HL-60 (cell line): Measurements from ENCODE around the gene VSTM2B.

ENCODE experiments used
- POLR2AphosphoS5 ChIP-seq: IDR thresholded peaks from 2 replicates; pipeline ENCODE4 v1.6.1; 2012; ENCODE audit warnings: low read depth
- TF ChIP-seq, protein P1 (sequence below): IDR thresholded peaks from one replicate; pipeline ENCODE4 v1.5.1; 2011; ENCODE audit warnings: low read length, control low read depth, inconsistent platforms; ENCODE audit not compliant: insufficient read depth
- TF ChIP-seq, protein P2 (sequence below): IDR thresholded peaks from 2 replicates; pipeline ENCODE4 v1.6.1; 2012; ENCODE audit warnings: low read depth; ENCODE audit not compliant: insufficient replicate concordance

DNA sequence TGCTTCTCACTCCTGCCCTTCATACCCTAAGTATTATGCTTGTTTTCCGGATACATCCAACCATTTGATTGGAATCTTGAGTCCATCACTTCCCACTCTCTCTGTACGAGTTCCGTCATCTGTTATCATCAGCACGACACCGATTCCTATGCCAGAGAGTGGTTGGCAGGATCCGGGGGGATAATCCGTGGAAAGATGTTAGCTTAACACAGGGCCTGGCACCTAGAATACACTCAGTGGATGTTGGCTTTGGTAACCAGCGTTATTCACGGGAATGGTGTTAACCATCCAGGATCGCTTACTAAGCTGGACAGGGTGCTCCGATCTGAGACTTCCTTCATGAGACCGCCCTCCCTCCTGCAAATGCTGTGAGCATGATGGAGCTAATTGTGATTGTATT is 12.4 kb downstream of the VSTM2B start:
- TF ChIP-seq, protein P1, sequence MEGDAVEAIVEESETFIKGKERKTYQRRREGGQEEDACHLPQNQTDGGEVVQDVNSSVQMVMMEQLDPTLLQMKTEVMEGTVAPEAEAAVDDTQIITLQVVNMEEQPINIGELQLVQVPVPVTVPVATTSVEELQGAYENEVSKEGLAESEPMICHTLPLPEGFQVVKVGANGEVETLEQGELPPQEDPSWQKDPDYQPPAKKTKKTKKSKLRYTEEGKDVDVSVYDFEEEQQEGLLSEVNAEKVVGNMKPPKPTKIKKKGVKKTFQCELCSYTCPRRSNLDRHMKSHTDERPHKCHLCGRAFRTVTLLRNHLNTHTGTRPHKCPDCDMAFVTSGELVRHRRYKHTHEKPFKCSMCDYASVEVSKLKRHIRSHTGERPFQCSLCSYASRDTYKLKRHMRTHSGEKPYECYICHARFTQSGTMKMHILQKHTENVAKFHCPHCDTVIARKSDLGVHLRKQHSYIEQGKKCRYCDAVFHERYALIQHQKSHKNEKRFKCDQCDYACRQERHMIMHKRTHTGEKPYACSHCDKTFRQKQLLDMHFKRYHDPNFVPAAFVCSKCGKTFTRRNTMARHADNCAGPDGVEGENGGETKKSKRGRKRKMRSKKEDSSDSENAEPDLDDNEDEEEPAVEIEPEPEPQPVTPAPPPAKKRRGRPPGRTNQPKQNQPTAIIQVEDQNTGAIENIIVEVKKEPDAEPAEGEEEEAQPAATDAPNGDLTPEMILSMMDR: no peak
- TF ChIP-seq, protein P2, sequence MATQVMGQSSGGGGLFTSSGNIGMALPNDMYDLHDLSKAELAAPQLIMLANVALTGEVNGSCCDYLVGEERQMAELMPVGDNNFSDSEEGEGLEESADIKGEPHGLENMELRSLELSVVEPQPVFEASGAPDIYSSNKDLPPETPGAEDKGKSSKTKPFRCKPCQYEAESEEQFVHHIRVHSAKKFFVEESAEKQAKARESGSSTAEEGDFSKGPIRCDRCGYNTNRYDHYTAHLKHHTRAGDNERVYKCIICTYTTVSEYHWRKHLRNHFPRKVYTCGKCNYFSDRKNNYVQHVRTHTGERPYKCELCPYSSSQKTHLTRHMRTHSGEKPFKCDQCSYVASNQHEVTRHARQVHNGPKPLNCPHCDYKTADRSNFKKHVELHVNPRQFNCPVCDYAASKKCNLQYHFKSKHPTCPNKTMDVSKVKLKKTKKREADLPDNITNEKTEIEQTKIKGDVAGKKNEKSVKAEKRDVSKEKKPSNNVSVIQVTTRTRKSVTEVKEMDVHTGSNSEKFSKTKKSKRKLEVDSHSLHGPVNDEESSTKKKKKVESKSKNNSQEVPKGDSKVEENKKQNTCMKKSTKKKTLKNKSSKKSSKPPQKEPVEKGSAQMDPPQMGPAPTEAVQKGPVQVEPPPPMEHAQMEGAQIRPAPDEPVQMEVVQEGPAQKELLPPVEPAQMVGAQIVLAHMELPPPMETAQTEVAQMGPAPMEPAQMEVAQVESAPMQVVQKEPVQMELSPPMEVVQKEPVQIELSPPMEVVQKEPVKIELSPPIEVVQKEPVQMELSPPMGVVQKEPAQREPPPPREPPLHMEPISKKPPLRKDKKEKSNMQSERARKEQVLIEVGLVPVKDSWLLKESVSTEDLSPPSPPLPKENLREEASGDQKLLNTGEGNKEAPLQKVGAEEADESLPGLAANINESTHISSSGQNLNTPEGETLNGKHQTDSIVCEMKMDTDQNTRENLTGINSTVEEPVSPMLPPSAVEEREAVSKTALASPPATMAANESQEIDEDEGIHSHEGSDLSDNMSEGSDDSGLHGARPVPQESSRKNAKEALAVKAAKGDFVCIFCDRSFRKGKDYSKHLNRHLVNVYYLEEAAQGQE: no peak
- TF ChIP-seq POLR2AphosphoS5: no peak
